NCI-H1436 treated with DMSO at 0.1 percent for 48 hours (cell line): ENCODE measurements around the gene ATP5F1D.

Experiments used
- DNase-seq: peaks from one replicate; lab custom pipeline; 2025; lab: John Stamatoyannopoulos, UW

The ATP5F1D gene

DNA sequence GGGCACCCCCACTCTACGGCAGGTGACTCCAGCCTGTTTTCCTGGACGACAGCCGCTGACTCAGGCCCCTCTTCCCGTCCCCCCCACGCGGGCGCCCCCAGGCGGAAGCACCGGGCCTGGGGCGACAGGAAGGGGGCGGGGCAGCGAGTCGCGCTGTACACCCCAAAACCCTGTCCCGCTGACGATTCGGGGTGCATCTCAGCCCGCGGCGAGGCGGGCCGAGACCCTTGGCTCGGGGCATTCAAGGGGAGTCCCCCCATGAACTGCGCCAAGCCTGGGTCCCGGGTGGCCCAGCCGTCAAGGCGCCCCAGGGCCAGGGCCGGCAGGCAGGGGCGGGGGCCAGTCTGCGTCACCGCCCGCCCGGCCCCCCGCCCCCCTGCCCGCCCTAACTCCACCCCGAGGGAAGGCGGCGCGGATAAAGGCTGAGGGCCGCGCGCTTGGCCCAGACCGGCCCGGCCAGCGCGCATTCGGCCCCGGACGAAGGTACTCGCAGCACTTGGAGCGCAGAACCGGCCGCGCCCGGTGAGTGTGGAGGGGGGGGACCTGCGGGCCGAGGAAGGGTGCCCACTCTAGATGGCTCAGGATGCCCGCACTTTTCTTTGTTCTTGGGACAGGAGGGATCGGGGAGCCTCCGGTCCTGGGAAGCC lies 6.7 kb downstream of the ATP5F1D start, which contains the start of gene MIDN:
Gene MIDN, plus strand, starts transcription at position 445 of the 647 bp plus-strand sequence. CDS start 1,714 bp downstream, outside the sequence.
- no peak for DNase-seq

- no peak for DNase-seq
Measured at GRCh38 chr19:1248786-1249297, 7.3 kb downstream of the ATP5F1D start.

DNA sequence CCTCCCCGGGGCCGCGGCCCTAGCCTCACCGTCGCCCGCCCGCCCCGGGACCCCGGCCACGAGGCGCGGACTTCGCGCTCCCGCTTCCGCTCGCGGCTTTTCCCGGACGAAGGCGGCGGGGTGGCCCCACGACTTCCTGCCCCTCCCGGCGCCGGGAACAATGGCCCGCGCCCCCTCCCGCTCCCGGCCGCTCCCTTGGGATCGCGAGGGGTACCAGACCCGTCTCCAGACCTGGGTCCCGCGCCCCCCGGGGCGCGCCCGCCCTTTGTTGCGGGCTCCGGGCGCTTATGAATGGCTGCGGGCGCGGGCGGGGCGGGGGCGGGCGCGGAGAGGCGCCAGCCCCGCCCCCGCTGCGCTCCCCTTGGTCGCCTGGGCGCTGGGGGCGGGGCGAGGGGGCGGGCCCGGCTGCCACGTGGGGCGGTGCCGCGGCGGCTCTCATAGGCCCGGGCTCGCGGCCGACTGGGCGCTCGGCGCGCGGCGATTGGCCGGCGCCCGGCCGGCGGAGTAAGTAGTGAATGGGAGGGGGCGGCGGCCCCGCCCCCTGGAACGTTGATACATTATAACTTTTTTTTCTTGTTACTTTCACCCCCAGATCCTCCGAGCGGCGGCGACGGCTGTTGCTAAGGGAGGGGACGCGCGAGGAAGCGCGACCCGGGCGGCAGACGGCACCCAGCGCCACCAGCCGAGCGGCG lies 7.9 kb downstream of the ATP5F1D start:
- DNase-seq: peak; percentile 90

- no peak for DNase-seq
Measured at GRCh38 chr19:1249990-1250436, 8.5 kb downstream of the ATP5F1D start.

DNA sequence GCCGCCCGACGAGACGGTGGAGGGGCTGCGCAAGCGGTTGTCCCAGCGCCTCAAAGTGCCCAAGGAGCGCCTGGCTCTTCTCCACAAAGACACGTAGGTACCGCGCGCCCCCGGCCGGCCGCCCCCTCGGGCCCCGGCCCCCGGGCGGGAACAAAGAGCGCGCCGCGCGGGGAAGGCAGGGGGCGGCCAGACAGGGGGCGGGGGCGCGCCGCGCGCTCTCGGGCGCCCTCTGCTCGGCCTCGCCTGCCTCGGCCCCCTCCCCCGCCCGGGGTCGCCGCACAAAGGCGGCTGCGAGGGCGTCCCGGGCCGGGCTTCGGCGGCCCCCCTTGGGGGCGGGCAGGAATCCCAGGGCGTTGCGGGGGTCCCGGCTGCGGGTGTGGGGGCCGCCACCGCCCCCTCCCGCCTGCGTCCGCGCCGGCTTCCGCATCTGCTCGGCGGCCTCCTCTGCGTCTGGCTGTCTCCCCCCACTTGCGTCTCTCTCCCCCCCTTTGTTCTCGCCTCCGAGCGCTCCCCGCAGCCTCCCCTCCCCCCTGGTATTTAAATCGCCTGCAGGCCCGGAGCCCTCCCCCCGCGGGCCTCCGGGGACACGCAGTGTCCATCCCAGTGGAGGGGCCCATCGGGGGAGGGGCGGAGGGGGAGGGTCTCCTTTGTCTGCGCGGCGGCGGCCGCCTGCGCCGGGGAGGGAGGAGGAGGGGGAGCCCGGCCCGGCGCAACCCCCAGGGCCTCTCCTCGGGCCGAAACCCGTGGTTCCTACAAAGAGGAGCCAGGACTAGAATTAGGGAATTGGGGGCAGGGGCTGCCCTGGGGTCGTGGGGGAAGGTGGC lies 9.1 kb downstream of the ATP5F1D start:
- DNase-seq: no peak

- no peak for DNase-seq
Measured at GRCh38 chr19:1251330-1252220, 10.0 kb downstream of the ATP5F1D start.

- no peak for DNase-seq
Measured at GRCh38 chr19:1252221-1252820, 10.8 kb downstream of the ATP5F1D start.

DNA sequence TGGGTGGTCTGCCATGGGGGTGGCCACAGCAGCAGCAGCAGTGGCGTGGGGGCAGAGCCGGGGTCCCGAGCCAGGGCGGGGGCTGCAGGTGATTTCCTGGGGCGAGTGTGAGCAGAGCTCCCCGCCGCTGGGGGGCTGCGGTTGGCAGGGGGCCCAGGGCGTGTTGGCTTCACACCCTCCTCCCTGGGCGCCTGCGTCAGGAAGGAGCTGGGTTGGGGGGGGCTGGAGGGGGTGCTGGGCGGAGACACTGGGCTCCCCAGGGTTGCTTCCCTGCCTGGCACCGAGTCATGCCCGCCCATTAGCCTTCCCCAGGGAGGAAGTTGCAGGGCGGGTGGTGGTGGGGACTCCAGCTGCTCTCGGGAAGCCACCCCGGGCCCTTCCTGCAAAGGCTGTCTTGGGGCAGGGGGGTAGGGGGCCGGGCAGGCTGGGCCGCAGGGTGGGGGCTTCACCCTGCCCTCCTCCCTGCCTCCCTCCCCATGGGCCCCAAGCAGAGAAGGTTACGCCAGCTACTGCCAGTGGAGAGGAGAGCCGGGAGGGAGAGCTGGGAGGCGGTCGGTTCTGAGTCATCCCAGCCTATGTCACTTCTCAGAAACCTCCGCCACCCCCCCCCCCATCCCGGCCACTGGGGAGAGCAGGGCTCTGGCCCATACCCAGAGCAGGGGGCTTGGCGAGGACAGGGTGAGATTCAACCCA lies 11.4 kb downstream of the ATP5F1D start:
- DNase-seq: peak; percentile 74

GRCh38 chr19:1253514-1254080 lies 12.0 kb downstream of the ATP5F1D start:
- DNase-seq: no peak

DNA sequence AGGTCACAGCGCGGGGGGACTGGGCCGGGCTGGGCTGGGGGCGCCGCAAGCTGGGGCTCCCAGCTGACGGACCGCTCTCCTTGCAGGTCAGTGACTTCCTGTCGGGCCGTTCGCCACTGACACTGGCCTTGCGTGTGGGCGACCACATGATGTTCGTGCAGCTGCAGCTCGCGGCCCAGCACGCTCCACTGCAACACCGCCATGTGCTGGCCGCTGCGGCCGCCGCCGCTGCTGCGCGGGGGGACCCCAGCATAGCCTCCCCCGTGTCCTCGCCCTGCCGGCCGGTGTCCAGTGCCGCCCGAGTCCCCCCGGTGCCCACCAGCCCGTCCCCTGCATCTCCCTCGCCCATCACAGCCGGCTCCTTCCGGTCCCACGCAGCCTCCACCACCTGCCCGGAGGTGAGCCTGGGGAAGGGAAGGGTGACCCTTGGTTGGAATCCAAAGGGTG lies 12.6 kb downstream of the ATP5F1D start:
- DNase-seq: no peak

- DNase-seq: no peak
Measured at GRCh38 chr19:1254530-1255185, 13.1 kb downstream of the ATP5F1D start.

- no peak for DNase-seq
Measured at GRCh38 chr19:1255186-1256161, 13.9 kb downstream of the ATP5F1D start.

DNA sequence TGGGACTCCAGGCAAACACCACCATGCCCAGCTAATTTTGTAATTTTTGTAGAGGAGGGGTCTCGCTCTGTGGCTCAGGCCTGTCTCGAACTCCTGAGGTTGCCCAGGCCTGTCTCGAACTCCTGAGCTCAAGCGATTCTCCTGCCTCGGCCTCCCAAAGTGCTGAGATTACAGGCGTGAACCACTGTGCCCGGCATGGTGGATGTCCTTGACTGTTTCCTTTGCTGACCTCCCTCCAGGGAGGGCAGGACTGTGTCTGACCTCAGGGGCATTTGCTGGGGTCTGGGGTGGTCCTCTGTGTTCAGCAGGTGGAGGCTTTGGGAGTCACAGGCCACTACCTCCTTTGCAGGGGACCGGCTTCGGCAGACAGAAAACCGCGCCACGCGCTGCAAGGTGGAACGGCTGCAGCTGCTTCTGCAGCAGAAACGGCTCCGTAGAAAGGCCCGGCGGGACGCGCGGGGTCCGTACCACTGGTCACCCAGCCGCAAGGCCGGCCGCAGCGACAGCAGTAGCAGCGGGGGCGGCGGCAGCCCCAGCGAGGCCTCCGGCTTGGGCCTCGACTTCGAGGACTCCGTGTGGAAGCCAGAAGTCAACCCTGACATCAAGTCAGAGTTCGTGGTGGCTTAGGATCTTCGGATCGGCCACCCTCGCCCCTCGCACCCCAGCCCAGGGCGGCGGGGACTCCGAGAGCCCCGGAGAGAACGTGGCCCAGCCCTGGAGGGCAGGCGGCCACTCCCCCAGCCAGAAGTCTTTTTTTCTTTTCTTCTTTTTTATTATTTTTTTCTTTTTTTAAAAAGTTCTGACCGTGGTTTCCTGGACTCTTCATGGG lies 15.3 kb downstream of the ATP5F1D start:
- no peak for DNase-seq

- no peak for DNase-seq
Measured at GRCh38 chr19:1257475-1258162, 16.1 kb downstream of the ATP5F1D start.

- DNase-seq: no peak
Measured at GRCh38 chr19:1258163-1258492, 16.6 kb downstream of the ATP5F1D start.

DNA sequence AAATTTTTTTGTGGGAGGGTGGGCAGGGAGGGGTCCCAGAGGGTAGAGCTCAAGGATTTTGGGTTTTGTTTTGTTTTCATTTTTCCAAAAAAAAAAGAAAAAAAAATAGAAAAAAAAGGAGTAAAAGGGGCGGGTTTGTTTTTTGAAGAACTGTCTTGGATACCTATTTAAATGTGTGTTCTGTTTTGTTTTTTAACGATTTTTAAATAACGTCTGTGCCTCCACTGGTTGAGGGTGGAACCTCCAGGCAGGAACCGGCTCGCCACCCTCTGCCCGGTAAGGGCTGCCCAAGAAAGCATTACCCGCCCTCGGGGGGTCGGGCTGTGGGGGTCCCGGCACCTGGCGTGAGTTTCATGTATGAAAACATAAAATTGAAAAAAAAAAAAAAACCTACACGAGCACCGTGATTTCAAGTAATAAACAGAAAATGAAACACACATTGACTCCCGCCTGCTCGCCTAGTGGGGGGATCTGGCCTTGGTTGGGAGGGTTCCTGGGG lies 17.2 kb downstream of the ATP5F1D start:
- DNase-seq: no peak
